DOHH2 (cell line): Measurements from ENCODE around the gene SRMS.

Experiments
- H3F3A ChIP-seq: fragments of 200-600 bp; sonication (generic), shearing (Covaris generic); 2 replicates; pipeline ENCODE4 v1.6.0; 2016; ENCODE audit warnings: antibody characterized with exemption, mild to moderate bottlenecking; ENCODE audit not compliant: control insufficient read depth, insufficient read depth
- H3K27ac ChIP-seq: fragments of 200-600 bp; sonication (generic); 2 replicates; pipeline ENCODE4 v1.5.1; 2014; ENCODE audit warnings: low read depth, mild to moderate bottlenecking, low read length, moderate library complexity
- H3K27me3 ChIP-seq: fragments of 200-600 bp; sonication (generic); 2 replicates; pipeline ENCODE4 v1.6.1; 2014; ENCODE audit warnings: mild to moderate bottlenecking, low read length, mixed read lengths; ENCODE audit not compliant: control insufficient read depth
- H3K36me3 ChIP-seq: fragments of 200-600 bp; sonication (generic); 2 replicates; pipeline ENCODE4 v1.6.1; 2014; ENCODE audit warnings: mild to moderate bottlenecking, low read length, moderate library complexity, mixed read lengths; ENCODE audit not compliant: control insufficient read depth
- H3K4me1 ChIP-seq: fragments of 200-600 bp; sonication (generic); 2 replicates; pipeline ENCODE4 v1.6.1; 2014; ENCODE audit warnings: mild to moderate bottlenecking, low read length, mixed read lengths; ENCODE audit not compliant: control insufficient read depth
- H3K4me2 ChIP-seq: fragments of 200-600 bp; sonication (generic); 2 replicates; pipeline ENCODE4 v1.6.0; 2014; ENCODE audit warnings: mild to moderate bottlenecking, low read length, moderate library complexity
- H3K4me3 ChIP-seq: fragments of 200-600 bp; sonication (generic); 2 replicates; pipeline ENCODE4 v1.5.1; 2014; ENCODE audit warnings: mild to moderate bottlenecking, low read length, mixed read lengths
- H3K79me2 ChIP-seq: fragments of 200-600 bp; sonication (generic); 2 replicates; pipeline ENCODE4 v1.6.1; 2014; ENCODE audit warnings: mild to moderate bottlenecking, low read length, mixed read lengths; ENCODE audit not compliant: control insufficient read depth
- H3K9me2 ChIP-seq: fragments of 200-600 bp; sonication (generic); replicated peaks from 2 replicates; pipeline ENCODE4 v1.6.1; 2014; ENCODE audit warnings: mild to moderate bottlenecking, low read length, mixed read lengths; ENCODE audit not compliant: control insufficient read depth
- H3K9me3 ChIP-seq: fragments of 200-600 bp; sonication (generic); 2 replicates; pipeline ENCODE4 v1.6.1; 2014; ENCODE audit warnings: antibody characterized with exemption, low read length, mixed read lengths; ENCODE audit not compliant: control insufficient read depth, insufficient read depth
- H4K20me1 ChIP-seq: fragments of 200-600 bp; sonication (generic); 2 replicates; pipeline ENCODE4 v1.6.0; 2014; ENCODE audit warnings: low read depth, mild to moderate bottlenecking, antibody characterized with exemption, low read length, moderate library complexity; ENCODE audit not compliant: control insufficient read depth, insufficient read depth
- EZH2phosphoT487 ChIP-seq: fragments of 200-600 bp; sonication (generic); IDR thresholded peaks from 2 replicates; pipeline ENCODE4 v1.6.1; 2017; ENCODE audit warnings: borderline replicate concordance, mild to moderate bottlenecking, antibody characterized with exemption, low read length, moderate library complexity, mixed read lengths
- TF ChIP-seq, protein P1 (sequence below): fragments of 200-600 bp; sonication (generic); IDR thresholded peaks from one replicate; pipeline ENCODE4 v1.5.1; 2014; ENCODE audit warnings: antibody characterized with exemption, mild to moderate bottlenecking, low read depth, low read length; ENCODE audit not compliant: poor library complexity, severe bottlenecking

SRMS gene

DNA sequence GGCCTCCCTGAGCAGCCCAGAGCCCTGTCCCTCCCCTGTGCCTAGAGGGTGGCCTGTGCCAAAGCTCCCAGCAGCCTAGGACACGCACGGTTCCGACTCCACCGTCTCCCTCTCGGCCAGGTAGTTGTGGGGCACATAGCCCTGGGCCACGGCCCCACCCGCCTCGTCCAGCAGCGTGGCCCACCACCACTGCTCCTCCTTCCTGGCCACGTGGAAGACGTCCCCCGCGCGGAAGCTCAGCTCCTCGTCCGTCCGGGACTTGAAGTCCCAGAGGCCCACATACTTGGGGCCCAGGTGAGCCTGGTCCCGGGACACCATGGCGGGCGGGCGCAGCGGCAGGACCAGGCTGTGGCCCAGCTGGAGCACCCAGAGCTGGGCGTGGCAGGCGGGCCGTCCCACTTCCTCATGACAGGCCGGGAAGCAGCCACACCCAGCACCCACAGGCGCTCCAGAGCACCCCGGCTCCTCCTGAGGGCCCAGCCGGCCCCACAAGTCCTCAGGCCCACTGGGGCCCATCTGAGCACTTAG is 10.5 kb downstream of the SRMS start, which contains the start of gene PTK6:
PTK6 (minus strand) TSS at position 380 of the 528 bp plus-strand sequence; CDS start at position 318, 62 bp downstream.
- TF ChIP-seq, protein P1, sequence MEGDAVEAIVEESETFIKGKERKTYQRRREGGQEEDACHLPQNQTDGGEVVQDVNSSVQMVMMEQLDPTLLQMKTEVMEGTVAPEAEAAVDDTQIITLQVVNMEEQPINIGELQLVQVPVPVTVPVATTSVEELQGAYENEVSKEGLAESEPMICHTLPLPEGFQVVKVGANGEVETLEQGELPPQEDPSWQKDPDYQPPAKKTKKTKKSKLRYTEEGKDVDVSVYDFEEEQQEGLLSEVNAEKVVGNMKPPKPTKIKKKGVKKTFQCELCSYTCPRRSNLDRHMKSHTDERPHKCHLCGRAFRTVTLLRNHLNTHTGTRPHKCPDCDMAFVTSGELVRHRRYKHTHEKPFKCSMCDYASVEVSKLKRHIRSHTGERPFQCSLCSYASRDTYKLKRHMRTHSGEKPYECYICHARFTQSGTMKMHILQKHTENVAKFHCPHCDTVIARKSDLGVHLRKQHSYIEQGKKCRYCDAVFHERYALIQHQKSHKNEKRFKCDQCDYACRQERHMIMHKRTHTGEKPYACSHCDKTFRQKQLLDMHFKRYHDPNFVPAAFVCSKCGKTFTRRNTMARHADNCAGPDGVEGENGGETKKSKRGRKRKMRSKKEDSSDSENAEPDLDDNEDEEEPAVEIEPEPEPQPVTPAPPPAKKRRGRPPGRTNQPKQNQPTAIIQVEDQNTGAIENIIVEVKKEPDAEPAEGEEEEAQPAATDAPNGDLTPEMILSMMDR: no peak
- TF ChIP-seq EZH2phosphoT487: no peak
- Histone ChIP-seq H3K9me2 (no peaks in the 10 kb centered on the region), H4K20me1 (no peaks in the 10 kb centered on the region), H3K4me2 (peak within 1 kb of the TSS; percentile 95), H3F3A (no peaks in the 10 kb centered on the region), H3K36me3 (no peaks in the 10 kb centered on the region), H3K79me2 (no peaks in the 10 kb centered on the region), H3K4me3 (peak within 1 kb of the TSS; percentile 73), H3K4me1 (peaks cover 25% of the 10 kb centered on the region), H3K27me3 (no peaks in the 10 kb centered on the region), H3K9me3 (no peaks in the 10 kb centered on the region), H3K27ac (peak within 1 kb of the TSS; percentile 36)

DNA sequence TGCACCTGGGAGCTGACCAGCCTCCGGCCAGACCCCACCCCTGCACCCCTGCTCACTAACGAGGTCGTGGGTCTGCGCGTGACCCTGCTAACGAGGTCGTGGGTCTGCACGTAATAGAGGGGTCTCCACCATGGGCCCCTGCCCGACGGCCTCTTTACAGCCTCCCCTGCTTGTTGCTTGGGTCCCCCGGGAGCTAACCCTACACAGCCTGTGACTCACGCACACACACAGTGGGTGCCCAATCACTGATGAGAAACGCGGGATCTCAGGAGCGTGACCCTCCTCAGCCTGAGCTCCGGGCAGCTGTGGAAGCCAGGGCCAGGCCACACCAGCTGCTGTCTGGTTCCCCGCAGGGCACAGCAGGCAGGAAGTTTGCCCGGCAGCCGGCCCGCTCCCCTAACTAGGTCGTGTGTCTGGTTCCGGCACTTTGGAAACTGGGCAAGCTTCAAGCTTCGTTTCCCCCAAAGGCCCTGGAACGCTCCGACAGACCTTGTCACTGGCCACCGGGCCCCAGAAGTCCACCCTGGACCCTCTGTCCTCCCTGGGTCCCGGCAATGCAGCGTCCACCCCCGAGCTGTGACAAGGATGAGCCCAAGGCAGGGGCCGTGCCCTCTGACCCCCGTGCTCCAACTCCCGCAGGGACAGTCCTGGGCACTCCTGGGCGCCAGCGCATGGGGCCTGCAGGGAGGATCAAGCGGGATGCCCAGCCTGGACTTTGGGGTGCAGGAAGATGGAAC is 11.1 kb downstream of the SRMS start:
- TF ChIP-seq, protein P1: no peak
- TF ChIP-seq EZH2phosphoT487: no peak
- no peaks in the 10 kb centered on the region for H3F3A ChIP-seq
- H3K4me1 ChIP-seq: peaks cover 25% of the 10 kb centered on the region
- no peaks in the 10 kb centered on the region for H3K27me3 ChIP-seq
- H3K79me2 ChIP-seq: no peaks in the 10 kb centered on the region
- H3K4me2 ChIP-seq: peak overlapping the region; percentile 95
- no peaks in the 10 kb centered on the region for H3K36me3 ChIP-seq
- no peak overlapping the region for H3K4me3 ChIP-seq
- H3K9me2 ChIP-seq: no peaks in the 10 kb centered on the region
- H3K9me3 ChIP-seq: no peaks in the 10 kb centered on the region
- H4K20me1 ChIP-seq: no peaks in the 10 kb centered on the region
- no peak overlapping the region for H3K27ac ChIP-seq

DNA sequence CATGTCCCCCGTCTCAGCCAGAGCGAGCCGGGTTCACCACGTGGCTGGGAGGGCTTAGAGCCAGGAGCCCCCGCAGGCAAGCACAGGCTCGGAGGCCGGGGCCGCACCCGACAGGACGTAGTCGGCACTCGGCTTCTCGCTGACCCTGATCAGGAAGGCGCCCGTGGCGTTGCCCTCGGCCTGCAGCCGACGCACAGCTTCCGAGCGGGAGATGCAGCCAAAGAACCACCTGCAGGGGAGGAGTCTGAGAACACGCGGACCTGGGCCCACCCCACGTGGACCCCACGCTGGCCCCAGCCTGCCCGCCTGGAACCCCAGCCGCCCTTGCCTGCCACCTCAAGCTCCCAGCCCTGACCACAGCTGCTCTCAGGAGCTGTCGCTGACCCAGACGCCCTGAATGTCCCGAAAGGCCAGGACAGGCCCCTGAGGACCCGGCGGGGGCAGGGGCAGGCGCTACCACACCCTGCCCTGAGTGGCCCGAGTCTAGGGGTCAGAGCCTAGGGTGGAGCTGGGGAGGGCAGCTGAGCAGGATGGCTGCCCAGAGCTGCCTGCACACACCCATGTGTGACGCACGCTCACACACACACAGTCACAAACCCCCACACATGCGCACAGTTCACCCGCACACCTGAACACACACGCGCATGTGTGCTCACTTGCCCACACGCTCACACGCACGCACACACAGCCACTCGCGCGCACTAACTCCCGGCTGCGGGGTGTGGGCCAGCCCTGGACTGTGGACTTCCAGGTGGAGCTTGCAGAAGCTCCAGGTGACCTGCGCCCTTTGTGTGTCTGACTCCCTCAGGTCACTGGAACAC is 12.5 kb downstream of the SRMS start:
- Histone ChIP-seq H3K79me2 (no peaks in the 10 kb centered on the region), H3K4me3 (no peak overlapping the region), H3K4me1 (peaks cover 25% of the 10 kb centered on the region), H3K27ac (no peak overlapping the region), H3K9me3 (no peaks in the 10 kb centered on the region), H4K20me1 (no peaks in the 10 kb centered on the region), H3K9me2 (no peaks in the 10 kb centered on the region), H3K4me2 (no peak overlapping the region), H3K36me3 (no peaks in the 10 kb centered on the region), H3F3A (no peaks in the 10 kb centered on the region), H3K27me3 (no peaks in the 10 kb centered on the region)
- TF ChIP-seq EZH2phosphoT487: no peak
- TF ChIP-seq, protein P1: no peak
